GM23248 (cell line): ENCODE measurements around the gene SUSD4.

Source experiments
- EZH2 ChIP-seq: fragments of 200-600 bp; sonication (generic); IDR thresholded peaks from 2 replicates; pipeline ENCODE4 v1.6.1; 2018; ENCODE audit warnings: antibody characterized with exemption, mild to moderate bottlenecking; ENCODE audit not compliant: insufficient read depth, poor library complexity, severe bottlenecking
- EZH2phosphoT487 ChIP-seq: fragments of 200-600 bp; sonication (generic); IDR thresholded peaks from 2 replicates; pipeline ENCODE4 v1.6.1; 2018; ENCODE audit warnings: antibody characterized with exemption, moderate library complexity, mild to moderate bottlenecking, low read depth; ENCODE audit not compliant: insufficient read depth

DNA sequence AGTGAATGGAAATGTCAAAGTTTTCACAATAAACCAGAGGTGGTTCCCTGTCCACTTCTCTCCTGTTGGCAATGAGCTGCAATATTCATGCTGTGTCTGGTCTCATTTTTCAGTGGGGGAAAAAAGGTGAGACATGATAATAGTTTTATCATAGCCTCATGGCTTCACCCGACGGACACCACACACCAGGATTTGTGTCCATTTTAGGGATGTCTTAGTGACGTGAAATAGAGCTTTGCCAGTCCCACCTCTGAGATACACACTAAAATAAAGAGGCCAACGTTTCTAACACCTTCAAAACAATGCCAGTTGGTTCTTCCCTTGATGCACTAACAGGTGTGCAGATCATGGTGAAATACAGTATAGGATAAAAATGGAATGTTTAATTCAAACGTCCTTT is 129.4 kb downstream of the SUSD4 start:
- TF ChIP-seq EZH2phosphoT487 (no peak), EZH2 (no peak)
